NT2/D1 (cell line): Measurements from ENCODE around the gene IL22RA2.

Experiments used
- DNase-seq: peaks from one replicate; pipeline ENCODE4 v3.0.0-alpha.2; 2011; ENCODE audit warnings: low read depth, low spot score
- H3K27me3 ChIP-seq: 2 replicates; pipeline ENCODE4 v1.6.0; 2011; ENCODE audit warnings: mild to moderate bottlenecking; ENCODE audit not compliant: insufficient read length, insufficient read depth
- H3K36me3 ChIP-seq: 2 replicates; pipeline ENCODE4 v1.6.1; 2011; ENCODE audit warnings: mild to moderate bottlenecking, low read length, mixed read lengths; ENCODE audit not compliant: insufficient read depth, insufficient read length
- H3K4me1 ChIP-seq: 2 replicates; pipeline ENCODE4 v1.5.1; 2011; ENCODE audit not compliant: insufficient read depth, insufficient read length
- H3K4me3 ChIP-seq: 2 replicates; pipeline ENCODE4 v1.5.1; 2011; ENCODE audit warnings: low read depth; ENCODE audit not compliant: insufficient read length
- H3K9ac ChIP-seq: 2 replicates; pipeline ENCODE4 v1.6.0; 2011; ENCODE audit warnings: low read depth; ENCODE audit not compliant: insufficient read length
- H3K9me3 ChIP-seq: 2 replicates; pipeline ENCODE4 v1.5.1; 2011; ENCODE audit warnings: mild to moderate bottlenecking, low read length; ENCODE audit not compliant: insufficient read depth
- SUZ12 ChIP-seq: IDR thresholded peaks from 2 replicates; pipeline ENCODE4 v1.6.1; 2011; ENCODE audit not compliant: insufficient read length, insufficient read depth; ENCODE audit errors: extremely low read depth
- YY1 ChIP-seq: IDR thresholded peaks from 2 replicates; pipeline ENCODE4 v1.6.1; 2011; ENCODE audit not compliant: insufficient read length, insufficient read depth
- ZNF274 ChIP-seq: IDR thresholded peaks from 2 replicates; pipeline ENCODE4 v1.6.1; 2011; ENCODE audit warnings: mild to moderate bottlenecking, low read depth, low read length

The IL22RA2 gene

DNA sequence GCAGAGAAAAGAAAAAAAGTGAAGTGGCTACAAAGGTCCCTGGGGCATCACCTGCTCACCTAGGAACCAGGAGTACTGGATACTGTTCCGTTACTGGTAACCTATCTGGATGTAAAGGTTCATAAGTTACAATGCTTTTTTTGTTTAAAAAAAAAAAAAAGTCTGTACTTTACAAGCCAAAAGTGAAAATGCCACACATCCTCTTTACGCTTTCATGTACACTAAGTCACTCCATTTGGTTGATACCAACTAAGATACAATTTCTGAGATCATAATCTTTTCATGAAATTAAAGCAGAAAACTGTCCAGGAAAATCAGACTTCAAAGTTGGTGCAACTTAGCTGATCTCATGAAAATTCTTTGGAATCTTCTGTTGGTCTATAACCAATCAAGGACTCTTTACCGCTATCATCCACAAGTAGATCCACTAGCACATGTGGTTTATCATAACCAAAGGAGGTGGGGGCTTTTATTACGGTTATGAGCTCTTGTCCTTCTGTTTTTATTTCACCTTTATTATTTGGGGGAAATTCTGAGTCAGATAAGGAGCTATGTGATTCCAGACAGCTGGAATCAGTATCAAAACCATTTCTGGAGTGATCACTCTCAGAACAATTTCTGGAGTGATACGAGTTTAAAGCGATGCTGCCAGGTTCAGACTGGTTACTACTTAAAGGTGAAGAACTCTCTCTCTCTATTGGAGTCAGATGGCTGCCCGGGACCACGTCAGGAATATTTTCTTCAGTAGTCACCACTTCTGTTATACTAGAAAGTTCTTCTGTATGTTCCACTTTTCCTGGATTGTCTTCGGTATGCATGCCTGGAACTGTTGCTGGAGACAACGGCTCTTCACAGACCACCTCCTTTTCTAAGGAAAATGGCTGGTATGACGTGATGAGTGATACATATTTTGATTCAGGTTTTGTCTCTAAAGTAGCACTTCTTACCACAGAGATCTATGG, 24.5 kb upstream of the IL22RA2 start:
- no peak for DNase-seq
- Histone ChIP-seq H3K9ac (no peak overlapping the region), H3K9me3 (no peaks in the 10 kb centered on the region), H3K4me3 (no peak overlapping the region), H3K27me3 (no peaks in the 10 kb centered on the region), H3K4me1 (no peaks in the 10 kb centered on the region), H3K36me3 (peaks cover 40% of the 10 kb centered on the region)
- no peak for TF ChIP-seq ZNF274
- no peak for TF ChIP-seq YY1
- no peak for TF ChIP-seq SUZ12

DNA sequence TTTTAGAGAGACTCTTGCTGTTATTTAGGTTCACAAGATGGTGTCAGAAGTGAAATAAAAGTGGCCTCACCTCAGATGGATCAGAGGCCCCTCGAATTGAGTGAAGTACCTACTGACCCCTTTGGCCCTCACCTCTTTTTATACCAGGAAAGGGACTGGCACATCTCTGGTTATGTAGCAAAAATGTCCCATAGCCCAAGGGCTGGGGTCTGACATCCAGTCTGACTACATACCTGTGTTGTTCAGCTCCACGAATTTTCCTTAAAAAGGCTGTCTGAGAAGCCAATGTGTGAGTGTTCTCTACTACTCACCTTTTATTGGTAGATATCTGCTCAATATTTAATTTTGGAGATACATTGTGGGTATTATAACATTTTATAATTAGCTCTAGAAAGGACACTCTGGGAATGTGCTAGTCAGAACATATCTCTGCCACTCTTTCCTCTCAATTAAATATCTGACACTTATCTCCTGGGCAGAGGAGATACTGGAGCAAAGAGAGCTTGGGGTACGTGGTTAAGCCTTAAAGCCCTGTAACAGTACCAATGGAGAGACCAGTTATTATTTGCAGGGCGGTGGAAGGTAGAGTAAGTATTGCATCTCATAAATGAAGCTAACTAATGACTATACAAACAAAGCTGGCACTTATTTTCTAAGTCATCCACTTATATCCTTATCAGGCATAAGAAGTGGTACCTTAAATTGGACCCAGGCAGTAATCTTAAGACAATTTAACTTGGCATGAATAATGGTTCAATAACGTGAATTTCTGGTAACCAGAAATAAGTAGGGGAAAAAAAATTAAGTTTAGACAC, 20.0 kb upstream of the IL22RA2 start:
- Histone ChIP-seq H3K4me3 (no peak overlapping the region), H3K4me1 (no peaks in the 10 kb centered on the region), H3K9ac (no peak overlapping the region), H3K9me3 (peaks cover 27% of the 10 kb centered on the region), H3K36me3 (peaks cover 16% of the 10 kb centered on the region), H3K27me3 (no peaks in the 10 kb centered on the region)
- TF ChIP-seq YY1 = no peak
- no peak for TF ChIP-seq ZNF274
- no peak for TF ChIP-seq SUZ12
- no peak for DNase-seq

DNA sequence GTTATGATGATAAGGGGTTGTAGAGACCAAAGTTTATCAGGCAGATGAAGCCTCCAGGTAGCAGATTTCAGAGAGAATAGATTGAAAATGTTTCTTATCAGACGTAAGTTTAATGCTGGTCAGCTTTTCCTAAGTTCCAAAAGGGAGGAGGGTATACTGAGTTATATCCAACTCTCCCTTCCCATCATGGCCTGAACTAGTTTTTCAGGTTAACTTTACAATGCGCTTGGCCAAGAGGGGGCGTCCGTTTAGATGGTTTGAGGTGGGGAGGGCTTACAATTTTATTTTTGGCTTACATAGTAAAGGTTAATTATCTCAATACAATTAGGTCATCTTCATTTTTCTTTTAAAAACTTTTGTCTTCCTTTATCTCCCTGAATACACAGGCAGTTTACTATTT, 19.4 kb upstream of the IL22RA2 start:
- Histone ChIP-seq H3K4me3 (no peak overlapping the region), H3K9me3 (peaks cover 33% of the 10 kb centered on the region), H3K27me3 (no peaks in the 10 kb centered on the region), H3K9ac (no peak overlapping the region), H3K4me1 (no peaks in the 10 kb centered on the region), H3K36me3 (peaks cover 10% of the 10 kb centered on the region)
- TF ChIP-seq ZNF274 = no peak
- no peak for TF ChIP-seq SUZ12
- TF ChIP-seq YY1 = no peak
- no peak for DNase-seq

DNA sequence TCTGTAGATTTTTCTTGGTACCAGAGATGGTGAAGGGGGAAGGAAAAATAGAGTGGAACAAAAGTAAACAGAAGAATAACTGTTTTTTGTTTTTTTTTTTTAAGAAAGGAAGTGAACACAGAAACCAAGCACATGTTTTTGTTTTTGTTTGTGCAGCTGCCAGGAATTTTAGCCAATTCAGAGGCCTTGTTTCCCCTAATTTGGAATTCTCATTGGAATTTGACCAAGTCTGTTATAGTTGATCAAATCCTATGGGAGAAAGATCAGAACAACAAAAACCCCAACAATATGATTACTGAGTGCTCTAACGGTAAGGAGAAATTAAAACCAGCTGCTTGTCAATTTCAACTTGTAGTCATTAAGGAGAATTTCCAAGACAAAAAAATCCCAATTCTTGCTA, 18.2 kb upstream of the IL22RA2 start:
- Histone ChIP-seq H3K9ac (no peak overlapping the region), H3K4me3 (no peak overlapping the region), H3K27me3 (no peaks in the 10 kb centered on the region), H3K36me3 (peaks cover 1% of the 10 kb centered on the region), H3K4me1 (no peaks in the 10 kb centered on the region), H3K9me3 (peaks cover 44% of the 10 kb centered on the region)
- TF ChIP-seq ZNF274 = no peak
- TF ChIP-seq YY1 = no peak
- TF ChIP-seq SUZ12 = no peak
- no peak for DNase-seq

DNA sequence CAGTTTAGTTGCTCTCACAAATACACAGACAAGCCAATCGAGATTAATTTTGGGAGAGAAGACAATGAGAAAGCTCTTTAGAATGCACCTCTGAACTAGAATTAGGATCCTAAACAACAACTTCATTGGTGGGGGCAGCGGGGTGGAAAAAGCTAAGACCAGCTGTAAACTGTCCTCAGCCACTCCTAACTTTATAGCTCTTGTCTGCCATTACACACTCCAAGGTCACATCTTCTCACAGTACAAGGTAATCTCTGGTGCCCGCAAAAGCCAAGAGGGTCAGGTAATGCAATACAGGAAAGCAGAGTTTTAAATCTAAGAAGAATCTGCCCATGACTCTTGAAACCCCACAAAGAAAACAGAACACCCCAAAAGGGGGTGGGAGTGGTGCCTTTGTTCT, 17.8 kb upstream of the IL22RA2 start:
- Histone ChIP-seq H3K9me3 (peaks cover 45% of the 10 kb centered on the region), H3K4me3 (no peak overlapping the region), H3K9ac (no peak overlapping the region), H3K27me3 (no peaks in the 10 kb centered on the region), H3K36me3 (no peaks in the 10 kb centered on the region), H3K4me1 (no peaks in the 10 kb centered on the region)
- no peak for DNase-seq
- TF ChIP-seq ZNF274 (no peak), SUZ12 (no peak), YY1 (no peak)

DNA sequence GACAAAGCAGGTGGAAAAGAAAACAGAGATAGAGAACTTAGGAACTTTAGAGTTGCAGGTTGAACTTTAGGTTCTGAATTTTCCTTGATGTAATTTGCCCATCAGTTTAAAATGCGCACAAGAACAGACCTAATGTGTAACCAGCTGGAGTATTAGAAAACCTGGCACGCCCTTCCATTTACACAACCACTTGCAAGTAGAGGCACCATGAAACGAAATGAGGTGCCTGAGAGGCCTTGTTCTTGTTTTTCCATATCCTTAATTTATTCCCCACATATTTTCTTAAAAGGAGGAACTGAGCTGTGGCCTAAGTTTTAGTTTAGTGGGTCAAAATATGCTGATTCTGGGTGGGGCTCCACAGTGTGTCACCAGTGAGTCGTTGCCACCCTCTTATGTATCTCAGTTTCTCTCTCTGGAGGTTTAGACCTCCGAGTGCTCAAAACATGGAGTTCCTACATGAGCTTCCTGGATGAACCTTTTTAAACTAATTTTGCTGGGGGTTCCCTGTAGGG, 17.2 kb upstream of the IL22RA2 start:
- H3K9ac ChIP-seq = no peak overlapping the region
- no peaks in the 10 kb centered on the region for H3K27me3 ChIP-seq
- H3K9me3 ChIP-seq = peaks cover 51% of the 10 kb centered on the region
- DNase-seq = no peak
- H3K36me3 ChIP-seq = no peaks in the 10 kb centered on the region
- H3K4me3 ChIP-seq = no peak overlapping the region
- no peak for TF ChIP-seq ZNF274
- TF ChIP-seq YY1 = no peak
- TF ChIP-seq SUZ12 = no peak
- no peaks in the 10 kb centered on the region for H3K4me1 ChIP-seq

DNA sequence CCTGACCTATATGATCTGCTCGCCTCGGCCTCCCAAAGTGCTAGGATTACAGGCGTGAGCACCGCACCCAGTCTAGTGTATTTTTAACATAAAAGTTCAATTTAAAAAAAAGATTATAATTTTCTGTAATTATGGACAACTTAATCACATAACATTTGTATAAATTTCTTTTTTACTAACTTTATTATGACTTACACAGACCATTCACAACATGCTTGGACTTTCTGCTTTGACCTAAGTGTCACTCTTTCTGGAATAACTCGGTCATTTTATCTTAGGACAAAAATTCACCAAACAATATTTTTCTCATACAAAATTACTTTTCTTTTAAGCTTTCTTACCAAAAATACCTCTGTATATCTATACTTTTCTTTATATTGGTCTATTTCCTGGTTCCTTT, 15.4 kb upstream of the IL22RA2 start:
- no peaks in the 10 kb centered on the region for H3K4me1 ChIP-seq
- H3K9me3 ChIP-seq = peaks cover 69% of the 10 kb centered on the region
- no peaks in the 10 kb centered on the region for H3K36me3 ChIP-seq
- TF ChIP-seq ZNF274 = no peak
- TF ChIP-seq YY1 = no peak
- H3K4me3 ChIP-seq = no peak overlapping the region
- DNase-seq = peak; percentile 33
- H3K27me3 ChIP-seq = no peaks in the 10 kb centered on the region
- no peak overlapping the region for H3K9ac ChIP-seq
